Coronary artery (tissue), 2 donors: ENCODE data around the gene GTPBP2.
"Not testable (repeated sequence)": the region's sequence is repeated elsewhere in the genome, so short reads cannot be mapped to it uniquely, and the experiment has no call there.

ENCODE experiments used
- DNase-seq: peaks from one replicate; pipeline ENCODE4 v3.0.0-alpha.2; 2017; ENCODE audit warnings: low spot score
- H3K27ac ChIP-seq, 2 donors: fragments of 200-600 bp; sonication (generic); one replicate each; pipeline ENCODE4 v1.5.1; 2016 to 2019
- H3K4me3 ChIP-seq: fragments of 200-600 bp; sonication (generic); 2 replicates; pipeline ENCODE4 v1.5.1; 2016; ENCODE audit warnings: mild to moderate bottlenecking, moderate library complexity
- TF ChIP-seq, protein P1 (sequence below): fragments of 200-600 bp; sonication (generic); IDR thresholded peaks from one replicate; pipeline ENCODE4 v1.5.1; 2019; ENCODE audit warnings: antibody characterized with exemption

The GTPBP2 gene

DNA sequence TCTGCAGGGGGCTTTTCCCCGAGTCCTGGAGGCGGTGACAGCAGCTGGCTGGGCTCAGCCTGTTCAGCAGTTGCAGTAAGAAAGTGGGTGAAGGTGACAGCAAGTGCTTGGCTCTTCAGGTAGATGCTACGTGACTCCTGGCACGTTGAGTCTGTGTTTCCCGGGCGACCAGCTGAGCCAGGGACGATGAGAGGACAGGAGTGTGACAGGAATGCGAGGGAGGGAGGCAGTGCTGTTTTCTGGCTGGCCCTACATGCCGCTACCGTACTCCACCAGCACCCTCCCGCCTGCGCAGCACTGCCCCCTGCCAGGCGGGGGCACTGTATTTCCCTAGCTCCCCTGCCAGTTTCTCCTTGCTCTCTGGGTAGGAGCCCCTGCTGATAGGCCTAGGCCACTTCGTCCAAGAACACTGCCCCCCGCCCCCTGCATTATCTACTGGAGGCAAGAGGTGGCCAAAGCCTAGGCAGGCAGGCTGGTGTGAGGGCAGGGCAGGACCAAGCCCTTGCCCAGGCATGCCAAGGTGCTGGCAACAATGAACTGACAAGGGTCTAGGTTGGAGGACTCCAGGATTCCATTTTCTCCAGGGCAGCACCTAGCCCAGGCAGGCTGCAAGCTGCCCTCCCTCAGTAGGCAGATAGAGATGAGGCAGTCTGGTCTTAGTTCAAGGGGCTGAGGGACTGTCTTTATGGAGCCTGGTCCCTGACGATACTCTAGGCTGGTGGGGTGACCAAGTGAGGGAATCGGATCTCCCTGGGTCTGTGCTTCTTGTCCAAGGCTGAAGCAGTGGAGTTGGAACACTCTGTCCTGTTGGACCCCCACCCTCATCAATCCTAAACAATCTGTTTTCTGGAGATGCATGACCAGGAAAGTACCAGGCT is 39.3 kb upstream of the GTPBP2 start:
- no peak overlapping the region for H3K4me3 ChIP-seq
- TF ChIP-seq, protein P1, sequence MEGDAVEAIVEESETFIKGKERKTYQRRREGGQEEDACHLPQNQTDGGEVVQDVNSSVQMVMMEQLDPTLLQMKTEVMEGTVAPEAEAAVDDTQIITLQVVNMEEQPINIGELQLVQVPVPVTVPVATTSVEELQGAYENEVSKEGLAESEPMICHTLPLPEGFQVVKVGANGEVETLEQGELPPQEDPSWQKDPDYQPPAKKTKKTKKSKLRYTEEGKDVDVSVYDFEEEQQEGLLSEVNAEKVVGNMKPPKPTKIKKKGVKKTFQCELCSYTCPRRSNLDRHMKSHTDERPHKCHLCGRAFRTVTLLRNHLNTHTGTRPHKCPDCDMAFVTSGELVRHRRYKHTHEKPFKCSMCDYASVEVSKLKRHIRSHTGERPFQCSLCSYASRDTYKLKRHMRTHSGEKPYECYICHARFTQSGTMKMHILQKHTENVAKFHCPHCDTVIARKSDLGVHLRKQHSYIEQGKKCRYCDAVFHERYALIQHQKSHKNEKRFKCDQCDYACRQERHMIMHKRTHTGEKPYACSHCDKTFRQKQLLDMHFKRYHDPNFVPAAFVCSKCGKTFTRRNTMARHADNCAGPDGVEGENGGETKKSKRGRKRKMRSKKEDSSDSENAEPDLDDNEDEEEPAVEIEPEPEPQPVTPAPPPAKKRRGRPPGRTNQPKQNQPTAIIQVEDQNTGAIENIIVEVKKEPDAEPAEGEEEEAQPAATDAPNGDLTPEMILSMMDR: peak; percentile 52
- H3K27ac ChIP-seq: peak overlapping the region; percentile 42 to 59
- peak; percentile 79 for DNase-seq

DNA sequence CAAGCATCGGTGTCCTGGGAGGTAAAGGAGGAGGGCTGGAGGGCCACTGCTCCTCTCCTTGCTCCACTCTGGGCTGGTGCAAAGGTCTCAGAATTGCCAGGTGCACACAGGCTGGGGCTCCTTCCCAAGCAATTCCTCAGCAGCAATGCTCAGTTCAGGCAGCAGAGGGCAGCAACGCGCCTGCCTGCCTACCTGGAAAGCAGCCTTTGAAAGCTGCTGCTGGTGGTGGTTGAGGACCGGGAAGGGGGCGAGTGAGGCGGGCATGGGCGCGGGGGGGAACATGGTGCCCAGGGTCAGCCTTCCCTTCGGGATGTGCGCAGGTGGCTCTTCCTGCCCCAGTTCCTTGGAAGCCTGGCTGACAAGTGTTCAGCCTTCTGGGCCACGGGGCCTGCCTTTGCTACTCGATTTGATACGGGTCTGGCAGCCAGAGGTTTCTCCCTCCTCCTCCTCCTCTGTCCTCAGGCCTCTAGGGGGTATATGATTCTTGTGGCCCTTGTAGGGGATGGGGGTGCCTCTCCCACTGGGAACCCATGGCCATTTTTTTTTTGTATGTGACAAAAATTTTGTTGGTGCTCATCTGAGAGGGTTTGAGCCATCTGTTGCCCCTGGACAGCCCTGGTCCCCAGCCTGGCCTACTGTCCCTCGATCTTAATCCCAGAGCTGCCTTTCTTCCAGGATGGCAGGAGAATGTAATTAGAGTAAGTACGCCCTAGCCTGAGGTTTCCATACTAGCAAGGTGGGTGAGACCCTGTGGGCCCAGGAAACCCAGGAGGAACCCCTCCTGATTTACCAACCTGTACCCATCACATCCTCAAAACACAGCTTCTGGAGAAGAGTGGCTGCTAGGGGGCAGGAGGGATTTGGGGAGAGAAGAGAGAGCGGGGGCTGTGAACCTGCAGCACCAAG is 38.4 kb upstream of the GTPBP2 start:
- Histone ChIP-seq H3K4me3 (peak overlapping the region; percentile 54), H3K27ac (peak overlapping the region in 1 of 2 donors; percentile 59)
- TF ChIP-seq, protein P1: peak; percentile 84
- peak; percentile 82 for DNase-seq

DNA sequence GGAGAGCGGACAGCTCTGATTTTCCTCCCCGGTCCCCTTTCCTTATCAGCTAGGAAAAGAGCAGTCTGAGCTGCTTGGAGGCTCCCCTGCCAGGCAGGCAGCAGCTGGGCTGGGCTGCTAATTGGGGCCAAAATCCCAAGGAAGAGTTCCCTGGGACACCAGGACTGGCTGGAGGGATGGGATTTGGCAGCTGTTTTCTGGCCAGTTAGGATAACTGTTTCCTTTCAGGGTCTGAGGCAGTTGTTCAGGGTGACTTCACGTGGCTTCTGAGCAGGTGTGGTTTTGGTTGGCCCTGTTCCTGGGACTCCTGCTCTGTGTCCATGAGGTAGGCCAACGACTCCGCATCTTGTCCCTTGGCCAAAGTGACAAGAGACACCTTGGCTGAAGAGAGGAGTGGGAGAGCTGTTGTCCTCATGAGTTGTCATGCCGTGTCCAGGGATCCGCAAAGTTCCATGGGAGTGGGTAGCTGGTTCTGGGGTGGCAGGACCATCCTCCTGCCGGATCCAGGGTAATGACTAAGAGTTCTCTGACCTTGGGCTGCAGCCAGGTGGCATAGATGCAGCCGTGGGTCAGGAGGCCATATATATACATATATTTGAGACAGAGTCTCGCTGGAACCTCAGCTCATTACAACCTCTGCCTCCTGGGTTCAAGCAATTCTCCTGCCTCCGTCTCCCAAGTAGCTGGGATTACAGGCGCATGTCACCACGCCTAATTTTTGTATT is 37.3 kb upstream of the GTPBP2 start:
- TF ChIP-seq, protein P1: no peak
- DNase-seq: no peak
- Histone ChIP-seq H3K4me3 (no peak overlapping the region), H3K27ac (no peak overlapping the region)

DNA sequence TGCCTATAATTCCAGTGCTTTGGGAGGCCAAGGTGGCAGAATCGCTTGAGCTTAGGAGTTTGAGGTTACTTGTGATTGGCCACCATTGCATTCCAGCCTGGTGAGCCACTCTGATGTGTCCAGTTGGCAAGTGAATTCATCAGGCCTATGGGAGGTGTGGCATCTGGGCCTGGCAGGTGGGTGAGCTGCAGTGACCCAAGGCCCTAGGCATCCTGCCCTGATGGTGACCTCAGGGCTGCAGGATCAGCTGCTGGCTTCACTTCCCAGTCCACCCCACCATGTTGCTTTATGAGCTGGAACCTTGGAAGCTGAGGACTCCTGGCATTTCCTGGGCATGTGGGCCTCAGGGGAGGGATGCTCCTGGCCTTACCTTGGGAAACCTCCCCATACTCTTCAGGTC is 36.3 kb upstream of the GTPBP2 start:
- H3K27ac ChIP-seq: no peak overlapping the region
- TF ChIP-seq, protein P1: no peak
- no peak for DNase-seq
- no peak overlapping the region for H3K4me3 ChIP-seq

DNA sequence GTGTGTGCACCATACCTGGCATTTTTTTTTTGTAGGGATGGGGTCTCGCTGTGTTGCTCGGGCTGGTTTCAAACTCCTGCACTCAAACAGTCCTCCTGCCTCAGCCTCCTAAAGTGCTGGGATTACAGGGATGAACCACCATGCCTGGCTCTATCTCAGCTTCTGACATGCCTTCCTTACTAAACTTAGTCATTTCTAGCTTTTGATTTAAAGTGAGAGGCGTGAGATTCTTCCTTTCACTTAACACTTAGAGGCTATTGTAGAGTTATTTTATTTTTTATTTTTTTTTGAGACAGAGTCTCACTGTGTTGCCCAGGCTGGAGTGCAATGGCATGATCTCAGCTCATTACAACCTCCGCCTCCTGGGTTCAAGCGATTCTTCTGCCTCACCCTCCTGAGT is 33.9 kb upstream of the GTPBP2 start:
- H3K4me3 ChIP-seq, H3K27ac ChIP-seq, DNase-seq: not testable (repeated sequence)

DNA sequence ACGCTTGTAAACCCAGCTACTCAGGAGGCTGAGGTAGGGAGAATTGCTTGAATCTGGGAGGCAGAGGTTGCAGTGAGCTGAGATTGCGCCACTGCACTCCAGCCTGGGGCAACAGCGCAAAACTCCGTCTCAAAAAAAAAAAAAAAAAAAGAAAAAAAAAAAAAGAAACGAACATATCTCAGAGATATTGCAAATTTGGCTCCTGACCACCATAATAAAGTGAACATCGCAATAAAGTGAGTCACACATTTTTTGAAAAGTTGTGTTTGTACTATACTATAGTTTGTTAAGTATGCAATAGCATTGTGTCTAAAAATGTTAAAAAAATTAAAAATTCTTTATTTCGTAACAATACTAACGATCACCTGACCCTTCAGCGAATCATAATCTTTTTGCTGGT is 29.1 kb upstream of the GTPBP2 start:
- Histone ChIP-seq H3K27ac (no peak overlapping the region), H3K4me3 (no peak overlapping the region)
- TF ChIP-seq, protein P1: no peak
- DNase-seq: no peak

DNA sequence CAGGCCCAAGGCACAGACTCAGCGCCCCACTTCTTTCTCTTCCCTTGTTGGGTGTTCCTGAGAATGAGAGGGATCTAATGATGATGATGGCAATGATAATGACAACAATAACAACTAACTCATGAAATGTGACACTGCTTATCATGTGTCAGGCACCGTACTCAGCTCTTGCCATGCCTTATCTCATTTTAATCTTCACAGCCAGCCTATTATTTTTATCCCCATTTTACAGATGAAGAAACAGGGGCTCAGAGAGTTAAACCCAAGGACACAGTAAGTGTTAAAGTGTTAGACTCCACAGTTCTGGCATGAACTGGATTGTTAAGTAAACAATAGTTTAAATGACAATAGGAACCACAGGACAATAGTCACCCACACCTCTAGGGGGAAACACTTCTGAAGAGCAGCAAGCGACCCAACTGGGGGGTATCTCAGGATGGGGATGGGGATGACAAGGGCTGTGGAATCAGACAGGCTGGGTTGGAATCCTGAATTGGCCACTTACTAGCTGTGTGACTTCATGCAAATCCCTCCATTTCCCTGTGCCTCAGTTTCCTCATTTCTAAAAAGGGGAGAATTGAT is 28.2 kb upstream of the GTPBP2 start:
- TF ChIP-seq, protein P1: no peak
- no peak for DNase-seq
- Histone ChIP-seq H3K4me3 (no peak overlapping the region), H3K27ac (no peak overlapping the region)

DNA sequence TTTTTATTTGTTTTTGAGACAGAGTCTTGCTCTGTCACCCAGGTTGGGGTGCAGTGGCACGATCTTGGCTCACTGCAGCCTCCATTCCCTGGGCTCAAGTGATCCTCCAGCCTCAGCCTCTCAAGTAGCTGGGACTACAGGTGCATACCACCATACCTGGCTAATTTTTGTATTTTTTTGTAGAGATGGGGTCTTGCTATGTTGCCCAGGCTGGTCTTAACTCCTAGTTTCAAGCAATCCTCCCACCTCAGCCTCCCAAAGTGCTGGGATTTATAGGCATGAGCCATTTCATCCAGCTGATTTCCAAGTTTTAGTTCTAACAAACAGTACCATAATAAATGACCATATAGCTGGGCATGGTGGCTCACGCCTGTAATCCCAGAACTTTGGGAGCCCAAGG is 23.8 kb upstream of the GTPBP2 start:
- not testable (repeated sequence) for DNase-seq, H3K4me3 ChIP-seq, H3K27ac ChIP-seq
